ENCODE data around the gene SLC5A1.

SLC5A1 gene

DNA sequence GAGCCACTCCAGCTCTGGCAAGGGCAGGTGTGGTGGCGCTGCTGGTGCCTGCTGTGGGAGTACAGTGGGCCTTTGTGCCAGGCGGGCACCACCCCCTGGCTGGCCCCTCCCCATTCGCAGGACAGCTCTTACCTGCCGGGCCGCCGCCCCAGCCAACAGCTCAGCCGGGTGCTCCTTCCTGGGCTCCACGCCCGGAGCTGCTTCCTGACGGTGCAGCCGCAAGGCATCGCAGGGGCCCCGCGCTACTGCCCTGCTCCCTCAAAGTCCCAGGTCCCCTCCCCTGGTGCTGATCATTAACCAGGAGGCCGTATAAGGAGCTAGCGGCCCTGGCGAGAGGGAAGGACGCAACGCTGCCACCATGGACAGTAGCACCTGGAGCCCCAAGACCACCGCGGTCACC lies at the start of gene SLC5A1:
Gene SLC5A1, plus strand, starts transcription at position 338 of the 400 bp plus-strand sequence. Its CDS starts 21 bp downstream, at position 359.
- peak; percentile 72 to 90 for DNase-seq

- no peak for DNase-seq
Observed at GRCh38 chr22:31995046-31995445, 48.0 kb upstream of the SLC5A1 start.

GRCh38 chr22:31995807-31996206 lies 47.3 kb upstream of the SLC5A1 start:
- DNase-seq: no peak

GRCh38 chr22:31998784-31999385 lies 44.2 kb upstream of the SLC5A1 start:
- no peak for DNase-seq

GRCh38 chr22:32000181-32000580 lies 42.9 kb upstream of the SLC5A1 start:
- DNase-seq: no peak

DNA sequence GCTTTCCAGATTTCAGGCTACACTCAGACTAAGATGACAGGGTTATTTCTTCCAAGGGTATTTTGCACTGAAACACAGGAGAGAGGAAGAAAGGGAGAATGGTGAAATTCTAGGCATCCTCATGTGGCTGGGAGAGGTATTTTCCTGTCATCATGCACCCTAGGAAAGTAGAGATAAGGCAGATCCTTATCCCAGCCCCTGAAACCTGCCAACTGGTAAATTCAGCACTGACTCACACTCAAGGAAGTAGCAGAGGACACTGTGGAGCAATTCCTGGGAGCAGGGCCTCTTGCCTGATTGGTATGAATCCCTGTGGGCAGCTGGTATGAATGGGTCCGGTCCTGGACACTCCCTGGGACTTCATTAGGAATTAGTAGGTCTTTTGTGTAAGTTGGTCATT lies 37.6 kb upstream of the SLC5A1 start:
- DNase-seq: no peak

- no peak for DNase-seq
Observed at GRCh38 chr22:32013200-32013599, 29.9 kb upstream of the SLC5A1 start.

- DNase-seq: no peak
Observed at GRCh38 chr22:32016081-32016480, 27.0 kb upstream of the SLC5A1 start.

DNA sequence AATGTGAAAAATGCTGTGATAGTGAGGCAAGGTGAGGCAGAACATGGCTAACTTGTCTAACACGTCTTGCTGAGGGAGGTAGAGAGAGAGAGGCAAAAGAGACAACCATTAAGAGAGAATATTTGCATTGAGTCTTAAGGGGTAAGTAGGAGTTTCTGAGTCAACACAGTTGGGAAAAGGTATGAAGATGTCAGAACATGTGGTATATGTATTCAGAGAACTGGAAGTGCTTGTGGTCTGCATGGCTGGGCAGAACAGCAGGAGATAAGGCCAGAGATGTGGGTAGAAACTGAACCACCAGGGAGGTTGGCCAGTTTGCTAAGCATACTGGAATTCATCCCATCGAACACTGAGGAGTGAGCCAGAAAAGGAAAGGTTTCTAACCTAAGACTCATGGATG lies 25.0 kb upstream of the SLC5A1 start:
- DNase-seq: no peak

DNA sequence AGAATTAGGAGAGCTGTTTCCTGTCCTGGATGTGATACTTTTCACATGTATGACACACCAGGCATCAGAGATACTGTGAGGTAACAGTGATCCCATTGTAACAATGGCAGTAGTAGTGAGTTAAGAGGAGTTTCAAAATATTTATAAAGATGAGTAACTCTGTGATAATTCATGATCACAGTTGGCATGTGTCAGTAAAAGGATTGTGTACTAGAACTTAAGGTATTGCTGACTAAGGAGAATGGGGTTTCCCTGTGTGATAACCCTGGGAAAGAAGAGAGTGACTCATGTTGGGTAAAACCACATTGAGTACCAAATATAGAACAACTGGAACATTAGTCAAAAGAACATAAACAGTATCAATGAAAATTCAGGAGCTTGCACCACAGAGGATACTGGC lies 22.9 kb upstream of the SLC5A1 start:
- no peak for DNase-seq

GRCh38 chr22:32021716-32022115 lies 21.3 kb upstream of the SLC5A1 start:
- DNase-seq: no peak

DNA sequence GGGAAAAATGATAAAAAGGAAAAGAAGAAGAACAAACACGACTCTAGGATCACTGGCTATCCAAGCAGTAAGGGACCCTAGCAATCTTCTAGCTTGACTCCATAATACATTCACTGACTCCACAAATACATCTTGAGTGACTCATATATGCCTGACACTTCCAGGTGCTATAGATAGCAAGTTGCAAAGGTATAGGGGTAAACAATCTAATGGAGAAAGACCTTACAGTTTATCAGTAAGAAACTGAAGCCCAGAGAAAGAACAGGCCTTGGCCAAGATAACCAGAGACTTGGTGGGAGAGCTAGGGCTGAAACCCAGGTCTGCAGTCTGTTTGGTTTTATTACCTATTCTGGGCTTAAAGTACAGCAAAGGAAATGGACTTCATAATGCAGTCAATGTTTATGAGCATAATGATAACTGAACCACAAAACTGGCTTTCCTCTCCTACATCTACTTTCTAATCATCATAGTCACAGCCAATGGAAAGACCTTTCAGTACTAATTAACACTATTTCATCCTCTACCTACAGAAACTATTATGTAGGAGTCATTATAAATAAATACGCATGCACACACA lies 19.7 kb upstream of the SLC5A1 start:
- no peak for DNase-seq

- no peak for DNase-seq
Observed at GRCh38 chr22:32024796-32025195, 18.3 kb upstream of the SLC5A1 start.

- DNase-seq: no peak
Observed at GRCh38 chr22:32030518-32031247, 12.4 kb upstream of the SLC5A1 start.

GRCh38 chr22:32031466-32031865 lies 11.6 kb upstream of the SLC5A1 start:
- DNase-seq: no peak

DNA sequence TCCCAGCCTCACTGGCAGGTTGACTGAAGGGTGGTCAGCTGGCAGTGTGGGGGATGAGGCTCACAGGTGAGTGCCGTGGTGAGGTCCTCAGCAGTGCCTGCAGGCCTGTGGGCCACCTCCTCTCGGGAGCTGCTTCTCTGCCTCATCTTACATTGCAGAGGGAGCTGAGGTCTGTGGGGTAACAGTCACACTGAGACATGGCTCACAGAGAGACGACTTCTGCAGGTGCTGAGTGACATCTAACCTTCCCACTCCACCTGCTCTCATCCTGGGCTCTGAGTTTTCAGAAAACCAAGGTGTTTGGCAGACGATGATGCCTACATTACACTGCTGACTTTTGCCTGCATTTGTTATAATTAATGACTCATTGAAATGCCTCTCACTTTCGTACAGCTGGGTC lies 8.8 kb upstream of the SLC5A1 start:
- no peak for DNase-seq

DNA sequence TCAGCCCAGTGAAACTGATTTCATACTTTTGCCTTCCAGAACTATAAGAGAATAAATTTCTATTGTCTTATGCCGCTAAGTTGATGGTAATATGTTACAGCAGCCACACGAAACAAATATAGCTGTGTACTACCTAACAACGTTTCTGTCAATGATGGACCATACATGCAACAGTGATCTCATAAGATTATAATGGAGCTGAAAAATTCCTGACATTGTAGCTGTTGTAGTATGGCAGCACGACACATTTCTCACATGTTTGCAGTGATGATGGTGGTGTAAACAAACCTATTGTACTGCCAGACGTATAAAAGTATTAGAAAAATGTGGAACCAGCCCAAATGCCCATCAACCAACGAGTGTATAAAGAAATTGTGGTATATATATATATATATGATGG lies 5.8 kb upstream of the SLC5A1 start:
- no peak for DNase-seq

- DNase-seq: no peak
Observed at GRCh38 chr22:32040324-32040904, 2.6 kb upstream of the SLC5A1 start.

GRCh38 chr22:32043391-32043790 lies 330 bp downstream of the SLC5A1 start:
- DNase-seq: no peak

DNA sequence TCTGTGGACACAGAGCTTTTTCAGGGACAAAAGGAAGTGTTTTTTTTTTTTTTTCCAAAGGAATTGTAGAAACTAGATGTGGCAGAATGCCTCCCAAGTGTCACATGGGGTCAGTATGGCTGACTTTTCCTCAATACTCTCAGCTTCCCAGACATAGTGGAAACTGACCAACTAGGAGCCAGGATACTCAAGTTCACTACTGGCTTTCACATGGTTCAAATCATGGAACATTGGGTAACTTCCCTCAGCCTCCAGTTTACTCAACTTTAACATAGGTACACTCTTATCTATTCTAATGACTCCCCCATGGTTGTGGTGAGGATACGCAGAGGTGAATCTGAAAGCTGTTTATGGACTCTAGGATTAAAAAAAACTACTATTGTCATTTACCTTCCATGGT lies 1.4 kb downstream of the SLC5A1 start:
- DNase-seq: no peak

- DNase-seq: peak in 1 of 2 experiments; percentile 51
Observed at GRCh38 chr22:32044913-32045312, 1.9 kb downstream of the SLC5A1 start.

DNA sequence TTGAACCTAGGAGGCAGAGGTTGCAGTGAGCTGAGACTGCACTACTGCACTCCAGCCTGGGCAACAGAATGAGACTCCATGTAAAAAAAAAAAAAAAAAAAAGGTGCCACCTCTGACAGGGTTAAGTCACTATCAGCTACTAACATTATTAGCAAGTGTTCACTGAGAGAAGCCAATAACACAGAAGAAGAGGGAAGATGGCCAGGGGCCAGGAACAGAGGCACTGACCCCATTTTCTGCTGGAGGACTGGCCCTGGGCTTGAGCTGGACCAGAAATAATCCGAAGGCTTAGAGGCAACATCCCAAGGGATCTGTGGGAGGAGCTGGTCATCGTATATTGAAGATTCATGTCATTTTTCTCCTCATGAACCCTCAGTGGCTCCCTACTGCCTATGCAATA lies 5.0 kb downstream of the SLC5A1 start:
- DNase-seq: no peak

GRCh38 chr22:32050678-32051515 lies 7.8 kb downstream of the SLC5A1 start:
- DNase-seq: no peak

Data from NCI-H2081 (cell line).